ENCODE measurements around the gene ADD1.

DNA sequence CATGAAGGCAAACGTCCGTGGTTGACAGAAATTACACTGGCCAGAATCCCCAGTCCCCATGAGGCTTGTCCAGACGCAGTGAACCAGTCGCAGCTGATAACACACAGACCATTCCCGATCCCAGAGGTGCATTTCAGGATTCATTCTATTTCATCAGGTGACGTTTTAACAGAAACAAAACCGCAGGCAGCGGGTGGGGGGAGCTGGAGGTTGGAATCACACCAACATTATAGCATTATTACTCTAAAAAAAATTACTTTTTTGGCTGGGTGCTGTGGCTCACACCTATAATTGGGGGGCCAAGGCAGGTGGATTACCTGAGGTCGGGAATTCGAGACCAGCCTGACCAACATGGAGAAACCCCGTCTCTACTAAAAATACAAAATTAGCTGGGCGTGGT, 94.3 kb downstream of the ADD1 start:
- no peak for TF ChIP-seq MAFK (conservative IDR thresholded peaks at IDR 0.05 in 1 of 2, IDR thresholded peaks at IDR 0.05 in 1 of 2; ENCODE audit: low read length in 2 of 2)
- no peak for TF ChIP-seq SAFB2 (CRISPR knock-in tag; IDR thresholded peaks at IDR 0.05; ENCODE audit: borderline replicate concordance, low read depth)
- TF ChIP-seq ZNF589 (CRISPR knock-in tag; conservative IDR thresholded peaks at IDR 0.05): no peak
- TF ChIP-seq MAZ (IDR thresholded peaks at IDR 0.05; ENCODE audit: borderline replicate concordance, low read depth, low read length): no peak
- TF ChIP-seq MAZ (CRISPR knock-in tag; IDR thresholded peaks at IDR 0.05; ENCODE audit: low read depth): no peak
- no peak for TF ChIP-seq NR2F2 (IDR thresholded peaks at IDR 0.05; ENCODE audit: borderline replicate concordance, low read depth)
- no peak for TF ChIP-seq NR1H2 (CRISPR knock-in tag; IDR thresholded peaks at IDR 0.05; ENCODE audit: borderline replicate concordance, low read depth)
